Activated naive CD8-positive, alpha-beta T cell treated with anti-CD3 and anti-CD28 coated beads for 36 hours (primary cell): Measurements from ENCODE around the gene ANKRD13B. TPM values are rescaled to one million over a fixed set of nuclear protein-coding genes. Genes with fewer than 3 reads are reported as not detected.

Source experiments
- DNase-seq: peaks from one replicate; pipeline ENCODE4 v3.0.0; 2021
- H3K27ac Mint-ChIP-seq: one replicate; pipeline ENCODE4 v1.8.0; 2022; ENCODE audit warnings: mild to moderate bottlenecking, moderate library complexity, mixed read lengths
- H3K27me3 Mint-ChIP-seq: one replicate; pipeline ENCODE4 v1.8.0; 2022; ENCODE audit warnings: mild to moderate bottlenecking, mixed read lengths
- H3K36me3 Mint-ChIP-seq: one replicate; pipeline ENCODE4 v1.8.0; 2021; ENCODE audit warnings: mild to moderate bottlenecking, mixed read lengths
- H3K4me1 Mint-ChIP-seq: one replicate; pipeline ENCODE4 v1.8.0; 2021; ENCODE audit warnings: mixed read lengths
- H3K4me3 Mint-ChIP-seq: one replicate; pipeline ENCODE4 v1.8.0; 2022; ENCODE audit warnings: mild to moderate bottlenecking, moderate library complexity, mixed read lengths
- H3K9me3 Mint-ChIP-seq: one replicate; pipeline ENCODE4 v1.8.0; 2022; ENCODE audit warnings: mixed read lengths
- total RNA-seq, 2 experiments: library from RNA; stranded (reverse); gene quantifications; one replicate each; pipeline ENCODE4 v1.2.3, GENCODE V29; 2021

The ANKRD13B gene
- total RNA-seq, 2 experiments from 2014 or later = 17.9 to 20.8 TPM

GRCh38 chr17:29612404-29613280 lies 19.7 kb downstream of the ANKRD13B start:
- H3K4me3 Mint-ChIP-seq = peak overlapping the region; percentile 29
- peaks cover 29% of the 10 kb centered on the region for H3K4me1 Mint-ChIP-seq
- no peaks in the 10 kb centered on the region for H3K27me3 Mint-ChIP-seq
- H3K27ac Mint-ChIP-seq = no peak overlapping the region
- no peak for DNase-seq
- peaks cover 2% of the 10 kb centered on the region for H3K36me3 Mint-ChIP-seq
- H3K9me3 Mint-ChIP-seq = no peaks in the 10 kb centered on the region

DNA sequence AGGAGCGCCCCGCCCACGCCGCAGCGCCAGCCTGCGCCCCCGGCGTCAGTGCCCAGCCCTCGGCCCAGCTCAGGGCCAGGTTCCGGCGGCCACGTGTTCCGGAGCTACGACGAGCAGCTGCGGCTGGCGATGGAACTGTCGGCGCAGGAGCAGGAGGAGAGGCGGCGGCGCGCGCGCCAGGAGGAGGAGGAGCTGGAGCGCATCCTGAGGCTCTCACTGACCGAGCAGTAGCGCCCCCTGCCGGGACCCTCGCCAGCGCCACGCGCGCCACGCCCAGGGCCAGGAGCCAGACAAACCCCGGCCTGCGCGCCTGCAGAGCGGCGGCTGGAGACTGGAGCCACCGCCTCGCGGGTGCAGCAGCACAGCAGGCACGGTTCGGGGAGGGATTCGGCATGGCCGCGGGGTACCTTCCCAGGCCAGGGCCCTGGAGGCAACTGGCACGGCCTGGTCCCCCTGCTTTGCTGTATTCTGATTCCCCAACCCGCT lies 20.5 kb downstream of the ANKRD13B start:
- H3K4me1 Mint-ChIP-seq = peaks cover 32% of the 10 kb centered on the region

DNA sequence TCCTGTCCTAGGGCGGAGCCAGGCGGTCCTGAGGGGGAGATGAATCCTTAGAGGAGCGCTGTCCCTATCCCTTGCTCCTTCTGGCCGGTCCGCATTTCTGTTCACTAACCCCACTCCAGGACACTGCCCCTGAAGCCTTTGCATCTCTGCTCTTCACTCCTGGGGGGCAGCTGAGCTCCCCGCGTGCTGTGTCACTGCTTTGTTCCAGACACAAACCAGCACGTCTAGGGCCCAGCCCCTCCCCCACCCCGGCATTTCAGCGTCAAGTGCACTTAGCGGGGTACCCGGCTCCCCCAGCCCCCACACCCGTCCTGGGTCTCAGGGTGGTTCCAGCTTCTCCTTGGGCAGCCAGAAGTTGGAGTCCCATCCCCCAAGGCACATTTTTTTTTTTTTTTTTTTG lies 20.9 kb downstream of the ANKRD13B start:
- Mint-ChIP-seq H3K27me3 (no peaks in the 10 kb centered on the region), H3K4me3 (no peak overlapping the region), H3K9me3 (no peaks in the 10 kb centered on the region), H3K27ac (no peak overlapping the region), H3K36me3 (peaks cover 2% of the 10 kb centered on the region), H3K4me1 (peaks cover 33% of the 10 kb centered on the region)
- no peak for DNase-seq

More for the DNA sequence above, 20.5 kb downstream of the ANKRD13B start:
- no peaks in the 10 kb centered on the region for H3K27me3 Mint-ChIP-seq
- no peak overlapping the region for H3K4me3 Mint-ChIP-seq
- H3K9me3 Mint-ChIP-seq = no peaks in the 10 kb centered on the region
- peak; percentile 96 for DNase-seq
- peaks cover 2% of the 10 kb centered on the region for H3K36me3 Mint-ChIP-seq
- H3K27ac Mint-ChIP-seq = no peak overlapping the region

DNA sequence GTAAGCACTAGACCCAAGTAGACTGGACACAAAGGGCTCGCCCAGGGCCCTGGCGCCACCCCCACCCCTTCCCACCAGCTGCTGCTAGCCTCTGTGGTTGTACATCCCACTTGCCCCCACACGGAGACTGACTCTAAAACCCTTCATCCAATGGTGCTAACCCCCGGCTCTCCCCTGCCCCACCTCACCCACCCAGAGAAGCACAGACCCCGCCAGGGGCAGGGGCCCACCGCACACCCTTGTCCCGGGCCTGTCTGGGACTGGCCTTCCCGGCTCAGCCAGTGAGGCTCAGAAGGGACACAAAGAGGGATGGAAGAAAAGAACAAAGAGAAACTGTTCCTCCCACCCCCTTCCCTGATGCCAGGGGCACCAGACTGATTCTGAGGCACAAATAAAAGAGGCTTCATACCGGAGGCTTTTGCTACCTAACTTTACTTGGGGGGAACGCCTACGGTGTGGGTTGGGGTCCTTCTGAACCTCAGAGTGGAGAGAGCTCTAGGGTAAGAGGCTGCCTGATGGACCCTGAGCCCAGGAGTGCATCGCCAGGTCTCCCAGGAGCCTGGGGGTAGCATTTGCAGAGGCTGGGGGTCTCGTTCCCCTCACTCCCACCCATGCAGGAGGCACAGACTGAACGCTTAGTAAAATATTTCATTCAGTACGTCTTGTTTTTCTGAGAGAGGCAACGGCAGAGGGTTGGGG lies 21.6 kb downstream of the ANKRD13B start:
- no peaks in the 10 kb centered on the region for H3K9me3 Mint-ChIP-seq
- H3K27ac Mint-ChIP-seq = peak overlapping the region; percentile 42
- peak overlapping the region; percentile 81 for H3K4me3 Mint-ChIP-seq
- H3K27me3 Mint-ChIP-seq = no peaks in the 10 kb centered on the region
- peaks cover 33% of the 10 kb centered on the region for H3K4me1 Mint-ChIP-seq
- peaks cover 2% of the 10 kb centered on the region for H3K36me3 Mint-ChIP-seq
- no peak for DNase-seq

DNA sequence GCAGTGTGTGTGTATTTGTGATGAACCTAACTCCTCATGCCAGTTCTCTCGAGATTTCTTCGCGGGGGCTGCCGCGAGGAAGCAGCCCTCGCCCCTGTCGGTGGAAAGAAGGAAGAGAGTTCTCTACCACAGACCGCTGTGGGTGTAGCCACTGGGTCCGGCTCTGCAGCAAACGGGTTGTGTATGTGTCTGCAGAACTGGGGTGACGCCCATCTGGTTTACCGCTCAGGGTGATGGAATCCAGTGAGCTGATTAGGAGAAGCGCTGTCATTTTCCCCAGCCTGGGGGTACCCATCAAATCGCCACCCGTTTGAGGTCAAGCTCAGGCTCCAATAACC lies 22.1 kb downstream of the ANKRD13B start:
- peak overlapping the region; percentile 81 for H3K4me3 Mint-ChIP-seq

DNA sequence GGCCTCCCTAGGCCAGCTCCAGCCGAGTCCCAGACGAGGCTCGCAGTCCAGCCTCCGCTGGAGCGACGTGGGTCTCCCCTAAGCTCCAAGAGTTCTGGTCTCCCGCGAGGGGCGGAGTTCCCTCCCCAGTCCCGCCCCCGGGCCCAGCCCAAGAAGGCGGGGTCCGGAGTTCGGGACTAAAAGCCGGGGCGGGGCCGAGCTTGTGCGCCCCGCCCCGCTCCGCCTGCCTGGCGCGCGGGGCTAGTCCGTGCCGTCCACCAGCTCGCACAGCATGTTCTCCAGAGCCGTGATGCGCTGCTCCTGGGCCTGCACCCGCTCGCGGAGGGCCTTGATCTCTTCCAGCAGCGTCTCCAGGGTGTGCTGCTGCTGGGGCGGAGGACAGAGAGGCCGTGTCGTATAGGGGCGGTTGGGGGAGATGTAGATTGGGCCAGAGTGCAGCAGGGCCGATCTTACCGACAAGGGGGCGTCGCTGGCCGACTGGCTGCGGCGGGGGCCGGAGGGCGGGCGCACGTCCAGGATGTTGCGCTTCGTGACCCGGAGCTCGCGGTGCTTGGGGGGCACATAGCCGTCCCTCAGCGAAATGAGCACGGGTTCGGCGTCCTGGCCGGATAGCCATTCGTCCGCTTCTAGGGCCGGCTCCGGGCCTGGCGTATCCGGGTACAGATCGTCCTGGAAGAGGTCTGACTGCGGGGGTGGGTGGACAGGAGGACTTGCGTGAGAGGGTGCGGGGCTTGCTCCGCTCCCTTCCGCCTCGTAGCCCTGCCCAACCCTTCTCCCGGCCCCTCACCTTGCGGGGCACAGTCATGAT lies 22.8 kb downstream of the ANKRD13B start:
- peak overlapping the region; percentile 81 for H3K4me3 Mint-ChIP-seq
- H3K27me3 Mint-ChIP-seq = no peaks in the 10 kb centered on the region
- peaks cover 33% of the 10 kb centered on the region for H3K4me1 Mint-ChIP-seq
- H3K9me3 Mint-ChIP-seq = no peaks in the 10 kb centered on the region
- H3K27ac Mint-ChIP-seq = peak overlapping the region; percentile 68
- peaks cover 2% of the 10 kb centered on the region for H3K36me3 Mint-ChIP-seq
- DNase-seq = peak; percentile 87

More for the DNA sequence above, 22.1 kb downstream of the ANKRD13B start:
- H3K27ac Mint-ChIP-seq = peak overlapping the region; percentile 42
- H3K27me3 Mint-ChIP-seq = no peaks in the 10 kb centered on the region
- peaks cover 33% of the 10 kb centered on the region for H3K4me1 Mint-ChIP-seq
- H3K9me3 Mint-ChIP-seq = no peaks in the 10 kb centered on the region
- peaks cover 2% of the 10 kb centered on the region for H3K36me3 Mint-ChIP-seq
- DNase-seq = peak; percentile 68

- no peak for DNase-seq
- Mint-ChIP-seq H3K27ac (peak overlapping the region; percentile 68), H3K27me3 (no peaks in the 10 kb centered on the region), H3K4me3 (peak overlapping the region; percentile 81), H3K9me3 (no peaks in the 10 kb centered on the region), H3K36me3 (peaks cover 2% of the 10 kb centered on the region), H3K4me1 (peaks cover 36% of the 10 kb centered on the region)
These were observed 23.5 kb downstream of the ANKRD13B start for GRCh38 chr17:29616300-29617048.

- Mint-ChIP-seq H3K4me3 (peak overlapping the region; percentile 81), H3K36me3 (peaks cover 2% of the 10 kb centered on the region), H3K4me1 (peaks cover 42% of the 10 kb centered on the region), H3K27me3 (no peaks in the 10 kb centered on the region), H3K27ac (peak overlapping the region; percentile 81), H3K9me3 (no peaks in the 10 kb centered on the region)
- peak; percentile 91 for DNase-seq
These were observed 24.2 kb downstream of the ANKRD13B start for GRCh38 chr17:29617125-29617480.

GRCh38 chr17:29617481-29618271 lies 24.7 kb downstream of the ANKRD13B start:
- peak; percentile 89 for DNase-seq
- H3K4me3 Mint-ChIP-seq = peak overlapping the region; percentile 81
- H3K4me1 Mint-ChIP-seq = peaks cover 42% of the 10 kb centered on the region

DNA sequence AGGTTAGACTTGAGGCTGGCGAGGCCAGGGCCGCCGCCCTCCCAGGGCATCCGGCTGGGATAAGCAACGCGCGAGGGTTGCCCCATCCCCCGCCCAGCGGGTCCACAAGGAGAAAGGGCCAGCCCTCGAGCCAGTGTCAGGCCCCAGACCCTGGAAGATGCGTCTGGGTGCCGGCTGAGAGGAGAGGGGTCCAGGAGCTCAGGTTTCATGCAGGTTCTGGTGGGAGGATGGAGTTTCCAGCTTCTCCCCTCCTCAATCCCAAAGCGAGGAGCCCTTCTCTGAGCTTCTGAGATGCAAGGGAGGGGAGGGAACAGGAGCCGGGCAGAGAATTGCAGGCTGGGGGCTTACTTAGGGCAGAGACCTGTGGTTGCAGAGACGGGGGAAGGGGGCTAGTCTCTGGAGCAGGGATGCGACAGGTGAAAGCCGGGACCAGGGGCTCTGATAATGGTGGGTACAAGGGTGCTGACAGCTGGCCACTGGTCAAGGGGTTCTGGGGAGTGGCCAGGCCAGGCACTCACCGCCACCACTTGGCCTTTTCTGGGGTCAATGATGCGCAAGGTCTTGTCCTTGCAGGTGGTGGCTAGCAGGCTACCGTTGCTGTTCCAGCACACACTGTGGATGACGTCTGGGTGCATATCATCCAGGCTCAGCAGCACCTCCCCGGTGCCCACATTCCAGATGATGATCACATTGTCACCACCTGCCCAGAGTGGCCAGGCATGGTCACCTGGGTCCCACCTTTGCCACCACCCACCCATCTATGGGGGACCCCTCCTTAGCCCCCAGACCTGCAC lies 25.5 kb downstream of the ANKRD13B start:
- no peaks in the 10 kb centered on the region for H3K27me3 Mint-ChIP-seq
- peak overlapping the region; percentile 40 for H3K4me3 Mint-ChIP-seq
- no peaks in the 10 kb centered on the region for H3K36me3 Mint-ChIP-seq
- H3K4me1 Mint-ChIP-seq = peaks cover 49% of the 10 kb centered on the region
- DNase-seq = no peak
- H3K9me3 Mint-ChIP-seq = no peaks in the 10 kb centered on the region
- no peak overlapping the region for H3K27ac Mint-ChIP-seq

More at GRCh38 chr17:29617481-29618271, 24.7 kb downstream of the ANKRD13B start:
- H3K9me3 Mint-ChIP-seq = no peaks in the 10 kb centered on the region
- H3K27me3 Mint-ChIP-seq = no peaks in the 10 kb centered on the region
- H3K36me3 Mint-ChIP-seq = peaks cover 2% of the 10 kb centered on the region
- H3K27ac Mint-ChIP-seq = peak overlapping the region; percentile 81

- Mint-ChIP-seq H3K27ac (no peak overlapping the region), H3K9me3 (no peaks in the 10 kb centered on the region), H3K27me3 (no peaks in the 10 kb centered on the region), H3K4me1 (peaks cover 54% of the 10 kb centered on the region), H3K36me3 (no peaks in the 10 kb centered on the region), H3K4me3 (no peak overlapping the region)
- no peak for DNase-seq
These were observed 26.3 kb downstream of the ANKRD13B start for GRCh38 chr17:29619251-29619650.

GRCh38 chr17:29620271-29620670 lies 27.3 kb downstream of the ANKRD13B start:
- H3K27ac Mint-ChIP-seq = no peak overlapping the region
- peaks cover 4% of the 10 kb centered on the region for H3K36me3 Mint-ChIP-seq
- peaks cover 55% of the 10 kb centered on the region for H3K4me1 Mint-ChIP-seq
- H3K4me3 Mint-ChIP-seq = no peak overlapping the region
- no peaks in the 10 kb centered on the region for H3K9me3 Mint-ChIP-seq
- no peaks in the 10 kb centered on the region for H3K27me3 Mint-ChIP-seq
- no peak for DNase-seq
